Right lobe of liver (tissue), 4 donors: Measurements from ENCODE around the gene CAB39.

Experiments
- CTCF ChIP-seq, 4 donors: fragments of 200-600 bp in 3 of 4; fragments of 450-650 bp in 1 of 4; IDR thresholded peaks; one replicate each; pipeline versions ENCODE4 v1.5.1 to v1.8.0; 2016 to 2022; ENCODE audit warnings: antibody characterized with exemption in 4 of 4, mild to moderate bottlenecking in 2 of 4
- POLR2A ChIP-seq: fragments of 450-650 bp; IDR thresholded peaks from one replicate; pipeline ENCODE4 v1.6.1; 2017; ENCODE audit warnings: antibody characterized with exemption, mild to moderate bottlenecking
- donor health status: DM: no; HTN: no; CAD: no.
- donor health status: DM: no; HTN: no; CAD: no.
- donor health status: DM: no; HTN: yes; CAD: no.

DNA sequence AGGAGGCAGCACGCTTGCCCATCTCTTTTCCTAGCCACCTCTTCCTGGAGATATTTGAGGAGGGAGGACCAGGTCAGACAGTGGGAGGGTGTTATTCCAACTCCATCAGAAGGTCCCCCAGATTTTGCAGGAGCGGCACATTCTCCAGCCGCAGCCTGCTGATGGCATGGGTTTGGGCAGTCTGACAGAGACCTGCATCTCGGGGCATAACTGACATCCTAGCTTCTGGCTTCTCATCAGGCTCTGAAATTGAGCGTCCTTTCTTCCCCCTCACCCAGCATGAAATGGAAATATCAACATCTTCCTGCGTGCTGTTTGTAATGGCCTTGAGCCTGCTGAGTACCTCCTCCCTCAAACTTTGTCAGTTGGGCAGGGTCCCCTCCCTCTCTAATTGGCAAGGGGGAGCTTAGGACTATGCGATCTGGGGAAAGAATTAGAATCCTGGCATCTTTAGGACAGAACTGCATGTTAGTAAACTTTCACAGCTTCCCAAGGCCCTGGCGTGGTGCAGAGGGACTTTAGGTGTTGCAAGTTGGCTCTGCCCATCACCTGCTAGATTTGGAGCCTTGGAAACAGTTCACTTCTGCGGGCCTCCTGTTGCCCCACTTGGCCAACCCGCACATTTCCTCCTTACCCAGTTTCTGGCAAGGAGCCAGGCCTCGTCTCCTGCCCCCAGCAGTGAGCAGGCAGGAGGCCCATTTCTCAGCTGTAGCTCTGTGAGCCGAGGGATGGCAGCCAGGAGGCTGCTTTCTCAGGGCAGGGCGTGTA is 154.3 kb downstream of the CAB39 start:
- TF ChIP-seq CTCF (IDR thresholded peaks at IDR 0.05): no peak
- TF ChIP-seq POLR2A: no peak
